Fibroblast of mammary gland (primary cell): ENCODE results near the gene KLF17.
"Not testable (repeated sequence)": the region's sequence is repeated elsewhere in the genome, so short reads cannot be mapped to it uniquely, and the experiment has no call there.

Source experiments
- DNase-seq: peaks from one replicate; pipeline ENCODE4 v3.0.0-alpha.2; 2010; ENCODE audit warnings: low read depth
- H3K4me3 ChIP-seq: 2 replicates; pipeline ENCODE4 v1.5.1; 2011; ENCODE audit warnings: low read depth, mild to moderate bottlenecking, low read length, moderate library complexity; ENCODE audit not compliant: control insufficient read depth
- CTCF ChIP-seq: conservative IDR thresholded peaks from 2 replicates; pipeline ENCODE4 v1.5.1; 2011; ENCODE audit warnings: low read depth, low read length, inconsistent platforms; ENCODE audit not compliant: control insufficient read depth, insufficient read depth

Gene KLF17

DNA sequence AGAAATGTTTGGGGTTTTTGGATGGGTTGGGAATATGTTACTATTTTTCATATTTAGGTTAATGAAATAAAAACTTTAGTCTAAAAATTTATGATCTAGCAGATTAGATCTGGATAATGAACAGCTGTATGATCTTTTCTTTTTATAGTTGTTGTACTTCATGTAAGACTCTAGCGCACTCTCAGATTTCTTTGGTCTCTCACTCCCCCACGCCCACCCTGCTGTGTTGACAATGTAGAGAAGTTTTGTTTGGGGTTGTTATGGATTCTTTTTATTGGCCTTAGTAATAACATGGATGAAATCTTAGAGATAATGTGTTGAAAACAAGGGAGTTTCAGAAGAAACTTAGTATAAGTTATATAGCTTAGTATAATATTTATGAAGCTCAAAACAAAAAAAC lies 17.3 kb downstream of the KLF17 start:
- no peak overlapping the region for H3K4me3 ChIP-seq
- no peak for DNase-seq
- no peak for TF ChIP-seq CTCF

GRCh38 chr1:44138239-44138638 lies 19.6 kb downstream of the KLF17 start:
- DNase-seq = no peak
- TF ChIP-seq CTCF = no peak
- H3K4me3 ChIP-seq = no peak overlapping the region

DNA sequence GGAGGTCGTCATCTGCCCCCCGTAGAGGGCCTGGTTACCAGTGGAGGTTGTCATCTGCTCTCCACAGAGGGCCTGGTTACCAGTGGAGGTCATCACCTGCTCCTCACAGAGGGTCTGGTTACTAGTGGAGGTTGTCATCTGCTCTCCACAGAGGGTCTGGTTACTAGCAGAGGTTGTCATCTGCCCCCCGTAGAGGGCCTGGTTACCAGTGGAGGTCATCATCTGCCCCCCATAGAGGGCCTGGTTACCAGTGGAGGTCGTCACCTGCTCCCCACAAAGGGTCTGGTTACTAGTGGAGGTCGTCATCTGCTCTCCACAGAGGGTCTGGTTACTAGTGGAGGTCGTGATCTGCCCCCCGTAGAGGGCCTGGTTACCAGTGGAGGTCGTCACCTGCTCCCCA lies 20.9 kb downstream of the KLF17 start:
- not testable (repeated sequence) for H3K4me3 ChIP-seq, DNase-seq

DNA sequence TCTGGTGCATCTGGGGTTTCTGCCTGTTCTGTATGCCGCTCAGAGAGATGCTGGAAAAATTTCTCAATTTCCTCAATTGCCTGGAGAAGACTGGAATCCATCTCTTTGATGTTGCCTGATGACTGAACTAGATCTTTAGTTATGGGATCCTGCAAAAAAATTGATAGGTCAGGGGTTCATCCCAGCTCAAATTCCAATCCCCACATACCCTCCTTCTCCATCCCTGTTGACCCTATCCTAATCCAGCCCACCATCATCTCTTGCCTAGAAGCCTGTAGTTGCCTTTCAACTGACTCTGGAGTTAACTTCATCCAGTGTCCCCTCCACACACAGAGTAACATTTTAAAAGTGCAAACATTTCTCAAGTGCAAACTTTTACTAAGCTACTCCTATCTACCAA lies 22.9 kb downstream of the KLF17 start, which contains the start of gene KLF18:
KLF18 (minus strand) TSS at position 101 of the 400 bp plus-strand sequence; CDS start at position 101, 0 bp downstream.
- no peak for DNase-seq
- TF ChIP-seq CTCF = no peak
- H3K4me3 ChIP-seq = no peak within 1 kb of the TSS

DNA sequence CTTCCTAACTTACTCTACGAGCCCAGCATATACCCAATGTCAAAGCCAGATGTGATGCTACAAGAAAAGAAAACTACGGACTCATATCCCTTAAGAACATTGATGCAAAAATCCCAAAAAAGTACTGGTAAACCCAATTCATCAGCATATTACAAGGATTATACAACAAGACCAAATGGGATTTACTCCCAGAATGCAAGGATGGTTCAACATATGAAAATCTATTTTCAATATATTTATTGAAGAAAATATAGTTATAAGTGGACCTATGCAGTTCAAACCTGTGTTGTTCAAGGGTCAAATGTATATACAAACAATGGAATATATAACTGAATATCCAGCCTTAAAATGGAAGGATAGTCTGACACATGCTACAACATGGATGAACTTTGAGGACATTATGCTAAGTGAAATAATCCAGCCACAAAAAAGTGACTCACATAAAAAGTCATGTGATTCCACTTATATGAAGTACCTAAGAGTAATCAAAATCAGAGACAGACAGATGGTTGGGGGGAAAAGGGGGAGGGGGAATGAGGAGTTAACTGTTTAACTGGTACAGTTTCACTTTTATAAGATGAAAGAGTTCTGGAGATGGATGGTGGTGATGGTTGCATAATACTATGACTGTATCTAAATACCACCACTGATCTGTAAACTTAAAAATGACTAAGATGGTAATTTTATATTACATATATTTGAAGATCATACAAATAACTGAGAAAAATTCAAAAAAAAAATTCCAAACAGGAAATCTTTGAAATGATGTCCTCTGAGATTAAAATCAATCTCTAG lies 26.5 kb downstream of the KLF17 start:
- DNase-seq = peak; percentile 28
- no peak overlapping the region for H3K4me3 ChIP-seq
- TF ChIP-seq CTCF = no peak

- DNase-seq = no peak
Measured at GRCh38 chr1:44146536-44147361, 28.1 kb downstream of the KLF17 start.

More at GRCh38 chr1:44146536-44147361, 28.1 kb downstream of the KLF17 start:
- TF ChIP-seq CTCF = no peak
- no peak overlapping the region for H3K4me3 ChIP-seq
